ENCODE data around the gene SLC12A8.

- TF ChIP-seq CTCF (IDR thresholded peaks at IDR 0.05) (no peak), POLR2A (IDR thresholded peaks at IDR 0.05) (no peak)
Measured at GRCh38 chr3:125207507-125207906, 5.0 kb downstream of the SLC12A8 start.

Measured in adrenal gland (tissue), 5 donors.